Sigmoid colon (tissue), 7 donors: ENCODE measurements around the gene CORO2B. TPM values are rescaled to one million over a fixed set of nuclear protein-coding genes. Genes with fewer than 3 reads are reported as not detected.

Experiments used
- DNase-seq: peaks from one replicate; pipeline ENCODE4 v3.0.0-alpha.2; 2019
- H3K27ac ChIP-seq, 4 donors: fragments of 200-600 bp; sonication (generic); one replicate each; pipeline ENCODE4 v1.5.1; 2016 to 2019; ENCODE audit warnings: mild to moderate bottlenecking in 1 of 4
- H3K27me3 ChIP-seq, 3 donors: fragments of 200-600 bp; sonication (generic); one replicate each; pipeline ENCODE4 v1.5.1; 2019; ENCODE audit warnings: mild to moderate bottlenecking in 1 of 3
- H3K36me3 ChIP-seq, 4 donors: fragments of 200-600 bp; sonication (generic); one replicate each; pipeline ENCODE4 v1.5.1; 2016 to 2019
- H3K4me1 ChIP-seq, 4 donors: fragments of 200-600 bp; sonication (generic); one replicate each; pipeline ENCODE4 v1.5.1; 2017 to 2019
- H3K4me3 ChIP-seq, 4 donors: fragments of 200-600 bp; sonication (generic); one replicate each; pipeline ENCODE4 v1.5.1; 2017 to 2019; ENCODE audit warnings: mild to moderate bottlenecking in 2 of 4, moderate library complexity in 1 of 4
- H3K9me3 ChIP-seq, 4 donors: fragments of 200-600 bp in 3 of 4; sonication (generic) in 3 of 4; one replicate each; pipeline versions ENCODE4 v1.5.1 to v1.6.1; 2013 to 2019
- CTCF ChIP-seq, 4 experiments: fragments of 450-650 bp in 3 of 4; fragments of 200-600 bp in 1 of 4; IDR thresholded peaks; one replicate each; pipeline ENCODE4 v1.5.1; 2016 to 2019; ENCODE audit warnings: antibody characterized with exemption in 4 of 4, mild to moderate bottlenecking in 3 of 4, moderate library complexity in 2 of 4
- EP300 ChIP-seq, 4 donors: sonication (generic); formaldehyde crosslinking; IDR thresholded peaks; one replicate each; pipeline ENCODE4 v1.6.1; 2017; ENCODE audit warnings: antibody characterized with exemption in 4 of 4
- POLR2A ChIP-seq, 2 donors: fragments of 450-650 bp; IDR thresholded peaks; one replicate each; pipeline ENCODE4 v1.6.1; 2016; ENCODE audit warnings: antibody characterized with exemption in 2 of 2, mild to moderate bottlenecking in 2 of 2, moderate library complexity in 2 of 2
- POLR2AphosphoS5 ChIP-seq, 4 donors: sonication (generic); formaldehyde crosslinking; IDR thresholded peaks; one replicate each; pipeline ENCODE4 v1.6.1; 2017; ENCODE audit warnings: antibody characterized with exemption in 4 of 4
- WGBS, 2 donors: extraction: QIAGEN DNeasy Blood & Tissue Kit; methylation state at CpG; one replicate each; pipeline ENCODE4 v1.1.7; 2013; 5-methylcytosine and 5-hydroxymethylcytosine counted together
- intact Hi-C: fragments of 100-400 bp; cut with DNase I; formaldehyde crosslinking; loops from one replicate; pipeline ENCODE4 v1.15.1; 2023
- polyA plus RNA-seq, 3 donors: library from polyadenylated mRNA; stranded (reverse); fragments of 200-250 nt; gene quantifications; one replicate each; pipeline ENCODE4 v1.2.3, GENCODE V29; 2013
- total RNA-seq, 4 donors: library from RNA; depleted of rRNA; stranded (reverse); fragments of >200 nt; gene quantifications; one replicate each; pipeline ENCODE4 v1.1.0, GENCODE V29; 2016
- donor health status: healthy with polysubstance abuse.
- donor health status: Bipolar disorder and iron deficiency.
- donor health status: healthy.

The CORO2B gene
- total and polyA plus RNA-seq, 7 donors: 0.46 to 3.9 (median 3.1) TPM

GRCh38 chr15:68637767-68638404 is 59.1 kb downstream of the CORO2B start:
- Histone ChIP-seq H3K4me3 (no peak overlapping the region), H3K27ac (peak overlapping the region; percentile 13 to 46 (median 37)), H3K9me3 (no peaks in the 10 kb centered on the region), H3K36me3 (no peaks in the 10 kb centered on the region), H3K4me1 (peaks cover 0 to 21% (median 15%) of the 10 kb centered on the region in 4 donors), H3K27me3 (no peaks in the 10 kb centered on the region)
- no peak for TF ChIP-seq EP300 (IDR thresholded peaks at IDR 0.05)
- TF ChIP-seq POLR2AphosphoS5 (IDR thresholded peaks at IDR 0.05): peak; percentile 5 to 64 (median 34)
- WGBS, 2 donors: 70 to 71% methylated on average over 5 of the region's 5 CpGs
- peak; percentile 91 for DNase-seq
- intact Hi-C loops: no loop called here

- H3K4me1 ChIP-seq: peaks cover 0 to 21% (median 15%) of the 10 kb centered on the region in 4 donors
- peak overlapping the region in 2 of 4 donors; percentile 32 to 46 for H3K27ac ChIP-seq
- H3K4me3 ChIP-seq: no peak overlapping the region
- H3K27me3 ChIP-seq: no peaks in the 10 kb centered on the region
- WGBS, 2 donors: 73 to 89% methylated on average over 2 of the region's 2 CpGs
- intact Hi-C loops: no loop called here
- H3K36me3 ChIP-seq: no peaks in the 10 kb centered on the region
- TF ChIP-seq POLR2AphosphoS5 (IDR thresholded peaks at IDR 0.05): no peak
- TF ChIP-seq CTCF (IDR thresholded peaks at IDR 0.05): no peak
- TF ChIP-seq POLR2A (IDR thresholded peaks at IDR 0.05): no peak
- TF ChIP-seq EP300 (IDR thresholded peaks at IDR 0.05): no peak
- peak; percentile 56 for DNase-seq
- no peaks in the 10 kb centered on the region for H3K9me3 ChIP-seq
Observed at GRCh38 chr15:68638953-68639515, 60.2 kb downstream of the CORO2B start.

GRCh38 chr15:68639926-68640600 is 61.3 kb downstream of the CORO2B start:
- TF ChIP-seq POLR2A (IDR thresholded peaks at IDR 0.05) (no peak), POLR2AphosphoS5 (IDR thresholded peaks at IDR 0.05) (no peak), CTCF (IDR thresholded peaks at IDR 0.05) (no peak), EP300 (IDR thresholded peaks at IDR 0.05) (no peak)
- Histone ChIP-seq H3K27ac (peak overlapping the region in 1 of 4 donors; percentile 46), H3K36me3 (no peaks in the 10 kb centered on the region), H3K27me3 (no peaks in the 10 kb centered on the region), H3K4me1 (peaks cover 0 to 21% (median 13%) of the 10 kb centered on the region in 4 donors), H3K4me3 (no peak overlapping the region), H3K9me3 (no peaks in the 10 kb centered on the region)
- WGBS, 2 donors: 84 to 88% methylated on average over 7 of the region's 7 CpGs
- intact Hi-C loops: no loop called here
- DNase-seq: peak; percentile 58

GRCh38 chr15:68640791-68641331 is 62.1 kb downstream of the CORO2B start:
- Histone ChIP-seq H3K4me3 (no peak overlapping the region), H3K4me1 (peaks cover 0 to 18% (median 12%) of the 10 kb centered on the region in 4 donors), H3K9me3 (no peaks in the 10 kb centered on the region), H3K27ac (peak overlapping the region in 2 of 4 donors; percentile 27 to 31), H3K36me3 (no peaks in the 10 kb centered on the region), H3K27me3 (no peaks in the 10 kb centered on the region)
- WGBS, 2 donors: 77 to 85% methylated on average over 8 of the region's 8 CpGs
- DNase-seq: peak; percentile 65
- intact Hi-C loops: no loop called here
- TF ChIP-seq POLR2A (IDR thresholded peaks at IDR 0.05) (no peak), EP300 (IDR thresholded peaks at IDR 0.05) (no peak), CTCF (IDR thresholded peaks at IDR 0.05) (no peak), POLR2AphosphoS5 (IDR thresholded peaks at IDR 0.05) (no peak)

- peaks cover 0 to 18% (median 10%) of the 10 kb centered on the region in 4 donors for H3K4me1 ChIP-seq
- no peaks in the 10 kb centered on the region for H3K36me3 ChIP-seq
- no peaks in the 10 kb centered on the region for H3K27me3 ChIP-seq
- peak overlapping the region in 2 of 4 donors; percentile 27 to 31 for H3K27ac ChIP-seq
- no peaks in the 10 kb centered on the region for H3K9me3 ChIP-seq
- TF ChIP-seq POLR2AphosphoS5 (IDR thresholded peaks at IDR 0.05) (no peak), EP300 (IDR thresholded peaks at IDR 0.05) (no peak), POLR2A (IDR thresholded peaks at IDR 0.05) (no peak), CTCF (IDR thresholded peaks at IDR 0.05) (no peak)
- DNase-seq: peak; percentile 39
- 85 to 91% methylated on average over 7 of the region's 7 CpGs for WGBS, 2 donors
- no peak overlapping the region for H3K4me3 ChIP-seq
- intact Hi-C loops: no loop called here
Observed at GRCh38 chr15:68641376-68641775, 62.6 kb downstream of the CORO2B start.
